GM20000 (cell line): ENCODE results near the gene HYAL4.
"Not testable (repeated sequence)": the region's sequence is repeated elsewhere in the genome, so short reads cannot be mapped to it uniquely, and the experiment has no call there.

Experiments
- DNase-seq: peaks from one replicate; pipeline ENCODE4 v3.0.0; 2012; ENCODE audit warnings: low spot score
- CTCF ChIP-seq: IDR thresholded peaks from 2 replicates; pipeline ENCODE4 v1.5.1; 2012; ENCODE audit warnings: mild to moderate bottlenecking, control low read depth; ENCODE audit errors: extremely low read depth, missing control alignments

Gene HYAL4

GRCh38 chr7:123809471-123809870 lies 35.5 kb upstream of the HYAL4 start:
- no peak for TF ChIP-seq CTCF
- no peak for DNase-seq

GRCh38 chr7:123811056-123811455 lies 33.9 kb upstream of the HYAL4 start:
- no peak for TF ChIP-seq CTCF
- DNase-seq = no peak

- TF ChIP-seq CTCF = no peak
- DNase-seq = no peak
These were observed 28.1 kb upstream of the HYAL4 start for GRCh38 chr7:123816916-123817315.

GRCh38 chr7:123819001-123819400 lies 26.0 kb upstream of the HYAL4 start:
- no peak for DNase-seq
- no peak for TF ChIP-seq CTCF

GRCh38 chr7:123819795-123820194 lies 25.2 kb upstream of the HYAL4 start:
- not testable (repeated sequence) for DNase-seq

- DNase-seq = no peak
- no peak for TF ChIP-seq CTCF
These were observed 24.1 kb upstream of the HYAL4 start for GRCh38 chr7:123820864-123821263.

GRCh38 chr7:123821320-123821719 lies 23.6 kb upstream of the HYAL4 start:
- DNase-seq = no peak
- no peak for TF ChIP-seq CTCF

- peak; percentile 58 for DNase-seq
- TF ChIP-seq CTCF = no peak
These were observed 20.8 kb upstream of the HYAL4 start for GRCh38 chr7:123823898-123824753.
